Prostate gland (tissue), 2 donors: ENCODE results near the gene GALNTL6. TPM values are rescaled to one million over a fixed set of nuclear protein-coding genes. Genes with fewer than 3 reads are reported as not detected.
"Not testable (repeated sequence)": the region's sequence is repeated elsewhere in the genome, so short reads cannot be mapped to it uniquely, and the experiment has no call there.

Source experiments
- DNase-seq: peaks from one replicate; pipeline ENCODE4 v3.0.0-alpha.2; 2019; ENCODE audit warnings: low spot score
- H3K27ac ChIP-seq, 2 donors: fragments of 200-600 bp; sonication (generic); 2 replicates each; pipeline ENCODE4 v1.5.1; 2017 to 2019
- H3K27me3 ChIP-seq: fragments of 200-600 bp; sonication (generic); replicated peaks from 2 replicates; pipeline ENCODE4 v1.5.1; 2019; ENCODE audit not compliant: insufficient read depth
- H3K36me3 ChIP-seq, 2 donors: fragments of 200-600 bp; sonication (generic); 1 replicate in 1 of 2; 2 replicates in 1 of 2; pipeline versions ENCODE4 v1.5.1 to v1.8.1; 2017 to 2019
- H3K4me1 ChIP-seq: fragments of 200-600 bp; sonication (generic); replicated peaks from 2 replicates; pipeline ENCODE4 v1.5.1; 2019
- H3K4me3 ChIP-seq, 2 donors: fragments of 200-600 bp; sonication (generic); 2 replicates each; pipeline ENCODE4 v1.5.1; 2017 to 2019
- H3K9me3 ChIP-seq: fragments of 200-600 bp; sonication (generic); 2 replicates; pipeline ENCODE4 v1.5.1; 2017
- POLR2A ChIP-seq: fragments of 450-650 bp; IDR thresholded peaks from one replicate; pipeline ENCODE4 v1.6.1; 2016; ENCODE audit warnings: antibody characterized with exemption, mild to moderate bottlenecking
- POLR2AphosphoS5 ChIP-seq: sonication (generic); formaldehyde crosslinking; IDR thresholded peaks from one replicate; pipeline ENCODE4 v1.6.1; 2017; ENCODE audit warnings: antibody characterized with exemption
- WGBS: methylation state at CpG from one replicate; pipeline ENCODE4 v1.1.5; 2018; 5-methylcytosine and 5-hydroxymethylcytosine counted together
- intact Hi-C: fragments of 100-400 bp; cut with DNase I; formaldehyde crosslinking; loops from one replicate; pipeline ENCODE4 v1.14.2; 2022
- total RNA-seq, 2 donors: library from RNA; depleted of rRNA; stranded (reverse); fragments of >200 nt; gene quantifications; one replicate each; pipeline ENCODE4 v1.1.0, GENCODE V29; 2016
- TF ChIP-seq, protein P1 (sequence below), 4 experiments: fragments of 200-600 bp in 2 of 4; fragments of 450-650 bp in 2 of 4; sonication (generic) in 2 of 4; IDR thresholded peaks; 1 replicate in 3 of 4; 2 replicates in 1 of 4; pipeline ENCODE4 v1.5.1; 2016 to 2019; ENCODE audit warnings: antibody characterized with exemption in 4 of 4, mild to moderate bottlenecking in 2 of 4, moderate library complexity in 2 of 4

Gene GALNTL6
- total RNA-seq, 2 donors from 2014 or later = 0.23 to 0.85 TPM

DNA sequence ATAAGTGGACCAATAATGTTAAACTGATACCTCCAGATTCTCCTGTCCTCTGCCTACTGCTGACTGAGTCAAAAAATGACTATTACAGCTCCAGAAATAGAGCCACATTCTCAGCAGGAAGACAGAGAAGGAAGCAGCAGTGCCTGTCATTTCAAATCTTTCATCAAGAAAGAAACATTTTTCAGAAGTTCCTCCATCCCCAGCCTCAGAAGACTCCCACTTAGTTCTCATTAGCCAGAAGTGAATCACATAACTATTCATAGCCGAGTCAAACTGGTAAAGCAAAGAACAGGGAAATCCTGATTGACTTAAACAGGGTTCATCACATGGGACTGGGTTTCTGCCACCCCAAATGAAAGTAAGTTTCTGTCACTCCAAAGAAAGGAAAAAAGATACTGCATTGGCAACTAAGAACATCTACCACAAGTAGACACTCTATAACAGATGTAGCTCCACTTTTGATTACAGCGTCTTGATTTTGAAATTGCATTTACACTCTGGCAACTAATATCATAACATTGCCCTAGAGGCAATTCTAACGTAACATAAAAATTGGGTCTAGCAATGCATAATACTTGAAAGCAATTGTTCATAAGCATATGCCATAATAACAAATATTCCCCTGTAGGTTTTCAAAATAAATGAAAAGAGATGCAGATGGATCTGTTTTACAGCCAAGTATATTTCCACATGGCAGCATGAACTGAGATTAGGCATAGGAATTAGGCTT is 599.8 kb downstream of the GALNTL6 start:
- Histone ChIP-seq H3K27me3 (no peaks in the 10 kb centered on the region), H3K4me3 (no peak overlapping the region), H3K27ac (no peak overlapping the region), H3K9me3 (no peaks in the 10 kb centered on the region), H3K36me3 (no peaks in the 10 kb centered on the region), H3K4me1 (no peaks in the 10 kb centered on the region)
- intact Hi-C loops = no loop called here
- no peak for DNase-seq
- TF ChIP-seq POLR2A (no peak), POLR2AphosphoS5 (no peak)
- TF ChIP-seq, protein P1, sequence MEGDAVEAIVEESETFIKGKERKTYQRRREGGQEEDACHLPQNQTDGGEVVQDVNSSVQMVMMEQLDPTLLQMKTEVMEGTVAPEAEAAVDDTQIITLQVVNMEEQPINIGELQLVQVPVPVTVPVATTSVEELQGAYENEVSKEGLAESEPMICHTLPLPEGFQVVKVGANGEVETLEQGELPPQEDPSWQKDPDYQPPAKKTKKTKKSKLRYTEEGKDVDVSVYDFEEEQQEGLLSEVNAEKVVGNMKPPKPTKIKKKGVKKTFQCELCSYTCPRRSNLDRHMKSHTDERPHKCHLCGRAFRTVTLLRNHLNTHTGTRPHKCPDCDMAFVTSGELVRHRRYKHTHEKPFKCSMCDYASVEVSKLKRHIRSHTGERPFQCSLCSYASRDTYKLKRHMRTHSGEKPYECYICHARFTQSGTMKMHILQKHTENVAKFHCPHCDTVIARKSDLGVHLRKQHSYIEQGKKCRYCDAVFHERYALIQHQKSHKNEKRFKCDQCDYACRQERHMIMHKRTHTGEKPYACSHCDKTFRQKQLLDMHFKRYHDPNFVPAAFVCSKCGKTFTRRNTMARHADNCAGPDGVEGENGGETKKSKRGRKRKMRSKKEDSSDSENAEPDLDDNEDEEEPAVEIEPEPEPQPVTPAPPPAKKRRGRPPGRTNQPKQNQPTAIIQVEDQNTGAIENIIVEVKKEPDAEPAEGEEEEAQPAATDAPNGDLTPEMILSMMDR (IDR thresholded peaks at IDR 0.05) = no peak
- 80% methylated on average over 3 of the region's 3 CpGs for WGBS

DNA sequence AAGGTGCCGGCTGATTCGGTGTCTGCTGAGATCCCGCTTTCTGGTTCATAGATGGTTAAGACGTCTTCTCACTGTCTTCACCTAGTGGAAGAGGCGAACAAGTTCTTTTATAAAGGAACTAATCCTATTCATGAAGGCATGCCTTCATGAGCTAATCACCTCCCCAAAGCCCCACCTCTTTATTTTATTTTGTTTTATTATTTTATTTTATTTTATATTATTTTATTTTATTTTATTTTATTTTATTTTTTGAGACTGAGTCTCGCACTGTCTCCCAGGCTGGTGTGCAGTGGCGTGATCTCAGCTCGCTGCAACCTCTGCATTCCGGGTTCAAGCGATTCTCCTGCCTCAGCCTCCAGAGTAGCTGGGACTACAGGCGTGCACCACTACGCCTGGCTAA is 615.8 kb downstream of the GALNTL6 start:
- H3K9me3 ChIP-seq, intact Hi-C loops, H3K4me3 ChIP-seq, H3K27me3 ChIP-seq, DNase-seq, H3K4me1 ChIP-seq, H3K27ac ChIP-seq, H3K36me3 ChIP-seq: not testable (repeated sequence)
- WGBS = 95% methylated on average over 12 of the region's 12 CpGs

DNA sequence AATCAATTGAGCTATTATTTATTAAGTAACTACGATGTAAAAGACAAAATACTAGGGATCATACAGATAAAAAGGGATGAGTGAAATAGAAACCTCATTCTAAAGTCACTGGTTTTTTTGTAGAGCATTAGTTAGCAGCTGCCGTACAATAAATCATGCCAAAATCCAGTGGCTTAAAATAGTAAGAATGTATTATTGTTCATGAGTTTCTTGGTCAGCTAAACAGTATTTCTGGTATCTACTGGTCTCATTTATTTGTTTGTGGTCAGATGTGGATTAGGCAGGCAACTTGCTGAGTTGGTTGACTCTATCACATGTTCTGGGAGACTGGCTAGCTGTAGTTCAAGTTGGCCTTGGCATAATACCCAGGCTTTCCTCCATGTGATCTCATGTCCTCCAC is 667.3 kb downstream of the GALNTL6 start:
- H3K36me3 ChIP-seq = no peaks in the 10 kb centered on the region
- H3K27me3 ChIP-seq = no peaks in the 10 kb centered on the region
- TF ChIP-seq, protein P1 (IDR thresholded peaks at IDR 0.05) = no peak
- no peak for TF ChIP-seq POLR2AphosphoS5
- TF ChIP-seq POLR2A = no peak
- H3K27ac ChIP-seq = no peak overlapping the region
- WGBS = 89% methylated on average over 2 of the region's 2 CpGs
- H3K9me3 ChIP-seq = no peaks in the 10 kb centered on the region
- no peak overlapping the region for H3K4me3 ChIP-seq
- DNase-seq = no peak
- intact Hi-C loops = no loop called here
- H3K4me1 ChIP-seq = no peaks in the 10 kb centered on the region

DNA sequence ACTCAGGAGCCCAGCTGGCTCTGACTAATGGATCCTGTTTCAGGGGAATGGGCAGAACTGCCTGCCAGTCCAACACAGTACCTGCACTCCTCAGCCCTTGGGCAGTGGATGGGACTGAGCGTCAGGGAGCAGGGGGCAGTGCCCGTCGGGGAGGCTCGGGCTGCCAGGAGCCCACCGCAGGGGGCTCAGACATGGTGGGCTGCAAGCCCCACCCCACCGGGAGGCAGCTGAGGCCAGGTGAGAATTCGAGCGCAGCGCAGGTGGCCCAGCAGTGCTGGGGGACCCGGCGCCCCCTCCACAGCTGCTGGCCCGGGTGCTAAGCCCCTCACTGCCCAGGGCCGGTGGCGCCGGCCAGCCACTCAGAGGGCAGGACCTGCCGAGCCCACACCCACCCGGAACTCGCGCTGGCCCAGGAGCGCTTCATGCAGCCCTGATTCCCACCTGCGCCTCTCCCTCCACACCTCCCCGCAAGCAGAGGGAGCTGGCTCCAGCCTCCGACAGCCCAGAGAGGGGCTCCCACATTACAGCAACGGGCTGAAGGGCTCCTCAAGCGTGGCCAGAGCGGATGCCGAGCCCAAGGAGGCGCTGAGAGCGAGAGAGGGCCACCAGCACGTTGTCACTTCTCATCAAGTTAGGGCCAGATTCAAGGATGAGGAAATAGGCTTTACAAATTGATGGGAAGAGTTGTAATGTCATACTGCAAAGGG is 668.8 kb downstream of the GALNTL6 start:
- H3K4me1 ChIP-seq = no peaks in the 10 kb centered on the region
- H3K36me3 ChIP-seq = no peaks in the 10 kb centered on the region
- 94% methylated on average over 28 of the region's 30 CpGs for WGBS
- DNase-seq = no peak
- no peaks in the 10 kb centered on the region for H3K9me3 ChIP-seq
- H3K4me3 ChIP-seq = no peak overlapping the region
- no peak overlapping the region for H3K27ac ChIP-seq
- TF ChIP-seq POLR2A = no peak
- no peaks in the 10 kb centered on the region for H3K27me3 ChIP-seq
- intact Hi-C loops = no loop called here

DNA sequence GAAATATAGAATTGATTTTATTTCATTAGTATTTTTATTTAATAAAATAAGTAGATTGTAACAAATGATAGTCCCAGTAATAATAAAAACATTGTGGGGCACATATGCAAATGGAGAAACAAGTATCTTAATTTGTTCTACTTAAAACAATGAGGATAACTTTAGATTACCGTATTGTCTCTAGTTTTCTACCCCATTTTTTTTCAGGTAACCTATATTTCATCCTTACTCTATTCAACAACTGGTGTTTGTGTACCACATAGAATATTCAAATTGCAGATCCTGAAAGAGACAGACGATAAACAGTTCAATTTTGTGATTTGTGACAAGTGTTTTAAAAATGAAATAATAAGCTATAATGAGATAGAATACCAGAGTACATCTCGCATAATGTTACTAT is 671.8 kb downstream of the GALNTL6 start:
- 94% methylated on average over 3 of the region's 3 CpGs for WGBS
- intact Hi-C loops = no loop called here

More for the DNA sequence above, 671.8 kb downstream of the GALNTL6 start:
- H3K27me3 ChIP-seq = no peaks in the 10 kb centered on the region
- H3K27ac ChIP-seq = no peak overlapping the region
- H3K9me3 ChIP-seq = no peaks in the 10 kb centered on the region
- H3K36me3 ChIP-seq = no peaks in the 10 kb centered on the region
- TF ChIP-seq POLR2AphosphoS5 (no peak), POLR2A (no peak)
- TF ChIP-seq, protein P1 (IDR thresholded peaks at IDR 0.05) = no peak
- no peaks in the 10 kb centered on the region for H3K4me1 ChIP-seq
- no peak for DNase-seq
- no peak overlapping the region for H3K4me3 ChIP-seq
